ENCODE measurements around the gene RCBTB2. TPM values are rescaled to one million over a fixed set of nuclear protein-coding genes. Genes with fewer than 3 reads are reported as not detected.

RCBTB2 gene
- total RNA-seq, 1 experiment from 2014 or later = 11.7 TPM

DNA sequence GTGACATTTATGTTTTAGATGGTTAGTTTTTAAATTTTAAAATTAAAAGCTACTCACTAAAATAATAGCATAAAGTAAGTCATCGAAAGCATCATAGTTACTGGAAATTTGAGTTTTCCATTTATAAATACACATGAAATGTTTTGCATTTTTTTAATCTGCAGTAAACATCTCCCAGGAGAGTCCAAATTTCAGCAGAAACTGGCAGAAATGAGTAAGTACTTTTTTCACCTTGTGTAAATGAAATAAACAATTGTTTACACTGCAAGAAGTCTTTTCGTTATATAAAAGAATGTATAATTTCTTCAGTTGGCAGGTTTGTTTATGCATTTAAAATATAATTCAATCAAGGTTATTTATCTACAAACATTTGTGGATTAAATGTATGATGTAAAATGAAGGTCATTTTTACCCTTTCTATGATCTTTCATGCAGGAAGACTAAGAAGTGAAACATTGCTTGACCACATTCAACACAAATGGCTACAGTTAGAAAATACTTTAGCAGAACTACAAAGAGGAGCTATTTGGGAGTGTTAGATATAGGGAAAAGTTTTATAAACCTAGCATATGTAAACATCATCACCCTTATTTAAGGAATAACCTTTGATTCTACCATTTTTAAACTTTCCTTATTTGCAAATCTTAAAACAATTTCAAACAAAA lies 55.6 kb downstream of the RCBTB2 start:
- H3K4me2 ChIP-seq (ENCODE audit: insufficient read depth, insufficient read length, low read length) = no peak overlapping the region
- H3K14ac ChIP-seq (ENCODE audit: insufficient read depth, low read length) = no peak overlapping the region
- Mint-ChIP-seq H3K4me3 (no peak overlapping the region), H3K36me3 (ENCODE audit: insufficient read depth in 1 of 3, low read depth in 3 of 3) (no peaks in the 10 kb centered on the region), H3K27ac (no peak overlapping the region), H3K27me3 (ENCODE audit: low read depth) (no peaks in the 10 kb centered on the region), H3K9me3 (no peaks in the 10 kb centered on the region), H3K4me1 (no peaks in the 10 kb centered on the region)
- no peaks in the 10 kb centered on the region for H3K79me1 ChIP-seq (ENCODE audit: insufficient read depth, low read depth, low read length, poor library complexity, severe bottlenecking)
- H3K23me2 ChIP-seq (ENCODE audit: insufficient read length, low read depth, low read length, poor library complexity, severe bottlenecking) = no peaks in the 10 kb centered on the region
- H4K20me1 ChIP-seq (ENCODE audit: control insufficient read depth, insufficient read depth, insufficient read length) = no peaks in the 10 kb centered on the region
- H2AFZ ChIP-seq (ENCODE audit: low read length) = no peak overlapping the region
- H3K79me2 ChIP-seq (ENCODE audit: insufficient read depth, low read length) = no peaks in the 10 kb centered on the region
- H2BK12ac ChIP-seq (ENCODE audit: insufficient read length, low read depth, low read length) = no peak overlapping the region
- no peak overlapping the region for H2BK120ac ChIP-seq (ENCODE audit: low read depth, low read length, poor library complexity, severe bottlenecking)
- no peak overlapping the region for H3K9ac ChIP-seq (ENCODE audit: extremely low read depth, insufficient read length, low read length)
- WGBS (ENCODE audit: extremely low coverage, insufficient read length, low lambda C conversion rate) = no CpG with 5 or more reads among the region's 2 CpGs
- TF ChIP-seq, protein P1, sequence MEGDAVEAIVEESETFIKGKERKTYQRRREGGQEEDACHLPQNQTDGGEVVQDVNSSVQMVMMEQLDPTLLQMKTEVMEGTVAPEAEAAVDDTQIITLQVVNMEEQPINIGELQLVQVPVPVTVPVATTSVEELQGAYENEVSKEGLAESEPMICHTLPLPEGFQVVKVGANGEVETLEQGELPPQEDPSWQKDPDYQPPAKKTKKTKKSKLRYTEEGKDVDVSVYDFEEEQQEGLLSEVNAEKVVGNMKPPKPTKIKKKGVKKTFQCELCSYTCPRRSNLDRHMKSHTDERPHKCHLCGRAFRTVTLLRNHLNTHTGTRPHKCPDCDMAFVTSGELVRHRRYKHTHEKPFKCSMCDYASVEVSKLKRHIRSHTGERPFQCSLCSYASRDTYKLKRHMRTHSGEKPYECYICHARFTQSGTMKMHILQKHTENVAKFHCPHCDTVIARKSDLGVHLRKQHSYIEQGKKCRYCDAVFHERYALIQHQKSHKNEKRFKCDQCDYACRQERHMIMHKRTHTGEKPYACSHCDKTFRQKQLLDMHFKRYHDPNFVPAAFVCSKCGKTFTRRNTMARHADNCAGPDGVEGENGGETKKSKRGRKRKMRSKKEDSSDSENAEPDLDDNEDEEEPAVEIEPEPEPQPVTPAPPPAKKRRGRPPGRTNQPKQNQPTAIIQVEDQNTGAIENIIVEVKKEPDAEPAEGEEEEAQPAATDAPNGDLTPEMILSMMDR (conservative IDR thresholded peaks at IDR 0.05) = no peak
- H2BK15ac ChIP-seq (ENCODE audit: low read depth, low read length) = no peak overlapping the region
- H3K27ac ChIP-seq (ENCODE audit: insufficient read length, low read depth, low read length) = no peak overlapping the region
- no peak overlapping the region for H4K8ac ChIP-seq (replicated peaks; ENCODE audit: insufficient read length, low read depth, low read length)
- H2BK5ac ChIP-seq (ENCODE audit: insufficient read length, low read length) = no peak overlapping the region
- H3K18ac ChIP-seq (ENCODE audit: insufficient read length, low read depth, low read length) = no peak overlapping the region
- no peak overlapping the region for H4K91ac ChIP-seq (ENCODE audit: insufficient read length, low read depth, low read length)
- H2BK20ac ChIP-seq (ENCODE audit: low read depth, low read length, poor library complexity, severe bottlenecking) = no peak overlapping the region
- H3K4me1 ChIP-seq (ENCODE audit: insufficient read depth, low read length) = no peaks in the 10 kb centered on the region
- H3K56ac ChIP-seq (ENCODE audit: insufficient read length, low read depth, low read length) = no peak overlapping the region
- no peak overlapping the region for H3K23ac ChIP-seq (ENCODE audit: insufficient read length, low read depth, low read length)
- H2AK5ac ChIP-seq (ENCODE audit: insufficient read length, low read length) = no peak overlapping the region
- H3K4ac ChIP-seq (ENCODE audit: low read depth, low read length) = no peak overlapping the region
- no peak overlapping the region for H3T11ph ChIP-seq (ENCODE audit: low read length)
- DNase-seq = no peak
- H4K5ac ChIP-seq (ENCODE audit: insufficient read length, low read depth, low read length) = no peak overlapping the region
- H3K27me3 ChIP-seq (ENCODE audit: insufficient read depth, low read length) = no peaks in the 10 kb centered on the region
- H3K9me3 ChIP-seq (ENCODE audit: control insufficient read depth, low read depth, low read length) = no peaks in the 10 kb centered on the region

Data from H9 (cell line).